Central memory CD4-positive, alpha-beta T cell (primary cell): ENCODE measurements around the gene CFAP251.

Experiments used
- DNase-seq: peaks from one replicate; pipeline ENCODE4 v3.0.0; 2022

Gene CFAP251

GRCh38 chr12:122006186-122006926, 88.0 kb downstream of the CFAP251 start:
- DNase-seq, result peak; percentile 22

GRCh38 chr12:122009741-122010140, 91.3 kb downstream of the CFAP251 start:
- DNase-seq, result no peak

DNA sequence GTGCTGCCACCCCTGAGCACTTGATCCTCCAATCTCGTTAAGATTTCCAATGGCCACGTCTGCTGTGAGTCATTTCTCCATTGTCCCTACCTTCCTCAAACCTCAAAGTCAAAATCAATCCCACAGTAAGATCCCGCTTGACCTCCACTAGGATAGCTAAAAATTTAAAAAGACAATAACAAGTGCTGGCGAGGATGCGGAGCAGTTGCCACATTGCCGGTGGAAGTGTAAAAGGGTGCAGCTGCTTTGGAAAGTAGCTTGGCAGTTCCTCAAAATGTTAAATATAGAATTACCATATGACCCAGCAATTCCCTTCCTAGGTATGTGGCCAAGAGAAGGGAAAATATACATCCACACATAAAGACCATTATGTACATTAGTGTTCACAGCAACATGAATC, 93.8 kb downstream of the CFAP251 start:
- DNase-seq, result no peak

- no peak for DNase-seq
These were observed 94.7 kb downstream of the CFAP251 start for GRCh38 chr12:122013136-122013535.

DNA sequence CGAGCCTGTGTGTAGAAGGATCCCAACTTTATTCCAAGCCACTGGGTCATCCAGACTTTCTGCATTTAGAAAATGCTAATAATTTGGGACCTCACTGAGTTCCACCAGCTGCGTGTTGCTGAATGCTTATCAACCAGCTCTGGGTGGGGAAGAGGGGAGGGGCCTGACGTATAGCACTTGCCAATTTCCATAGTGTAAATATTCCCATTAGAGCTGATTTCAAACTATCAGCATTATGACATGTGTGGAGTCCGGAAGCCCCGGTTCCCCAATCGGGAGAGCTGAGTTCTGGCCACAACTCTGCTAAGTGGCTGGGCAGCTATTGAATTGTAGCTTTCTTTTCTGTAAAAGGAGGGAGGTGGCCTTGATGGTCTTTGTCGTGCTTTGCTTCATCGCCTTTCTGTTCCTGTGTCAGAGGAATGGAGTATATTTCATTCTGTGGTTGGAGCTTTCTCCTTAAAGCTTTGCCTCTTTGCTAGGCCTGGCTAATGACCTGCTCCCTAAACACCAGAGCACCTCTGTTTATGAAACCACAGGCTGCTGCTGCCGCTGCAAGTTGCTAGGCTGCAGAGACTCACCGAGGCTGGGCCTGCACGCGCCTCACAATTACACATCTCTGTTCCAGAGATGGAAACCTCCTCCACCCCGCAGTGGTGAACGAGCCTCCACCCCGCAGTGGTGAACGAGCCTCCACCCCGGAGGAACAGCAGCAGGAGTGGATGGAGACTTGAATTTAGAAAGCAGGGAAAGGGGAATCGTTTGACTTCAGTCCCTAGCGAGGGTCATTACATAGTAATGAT, 95.6 kb downstream of the CFAP251 start:
- no peak for DNase-seq

GRCh38 chr12:122014781-122015180, 96.4 kb downstream of the CFAP251 start:
- no peak for DNase-seq

GRCh38 chr12:122018457-122018856, 100.1 kb downstream of the CFAP251 start:
- DNase-seq, result no peak

DNA sequence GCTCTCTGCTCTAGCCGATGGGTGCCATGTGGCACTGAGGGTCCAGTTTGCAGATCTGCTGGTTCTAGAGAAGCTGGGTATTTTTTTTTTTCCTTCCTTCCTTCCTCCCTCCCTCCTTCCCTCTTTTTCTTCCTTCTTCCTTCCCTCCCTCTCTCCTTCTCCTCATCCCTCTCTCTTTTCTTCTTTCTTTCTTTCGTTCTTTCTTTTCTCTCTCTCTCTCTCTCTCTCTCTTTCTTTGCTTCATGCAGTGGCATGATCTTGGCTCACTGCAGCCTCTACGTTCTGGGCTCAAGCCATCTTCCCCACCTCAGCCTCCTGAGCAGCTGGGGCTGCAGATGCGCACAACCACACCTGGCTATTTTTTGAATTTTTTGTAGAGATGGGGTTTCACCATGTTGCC, 100.5 kb downstream of the CFAP251 start:
- DNase-seq, result no peak

GRCh38 chr12:122020795-122021192, 102.4 kb downstream of the CFAP251 start:
- no peak for DNase-seq

- DNase-seq, result no peak
These were observed 102.9 kb downstream of the CFAP251 start for GRCh38 chr12:122021193-122021821.

GRCh38 chr12:122021822-122022392, 103.5 kb downstream of the CFAP251 start, which contains the start of gene BCL7A:
Gene BCL7A (plus strand): TSS chr12:122021884. CDS start chr12:122022092, 208 bp downstream.
- peak; percentile 50 for DNase-seq

GRCh38 chr12:122022393-122023338, 104.3 kb downstream of the CFAP251 start:
- peak; percentile 37 for DNase-seq

GRCh38 chr12:122023339-122024131, 105.1 kb downstream of the CFAP251 start:
- no peak for DNase-seq

DNA sequence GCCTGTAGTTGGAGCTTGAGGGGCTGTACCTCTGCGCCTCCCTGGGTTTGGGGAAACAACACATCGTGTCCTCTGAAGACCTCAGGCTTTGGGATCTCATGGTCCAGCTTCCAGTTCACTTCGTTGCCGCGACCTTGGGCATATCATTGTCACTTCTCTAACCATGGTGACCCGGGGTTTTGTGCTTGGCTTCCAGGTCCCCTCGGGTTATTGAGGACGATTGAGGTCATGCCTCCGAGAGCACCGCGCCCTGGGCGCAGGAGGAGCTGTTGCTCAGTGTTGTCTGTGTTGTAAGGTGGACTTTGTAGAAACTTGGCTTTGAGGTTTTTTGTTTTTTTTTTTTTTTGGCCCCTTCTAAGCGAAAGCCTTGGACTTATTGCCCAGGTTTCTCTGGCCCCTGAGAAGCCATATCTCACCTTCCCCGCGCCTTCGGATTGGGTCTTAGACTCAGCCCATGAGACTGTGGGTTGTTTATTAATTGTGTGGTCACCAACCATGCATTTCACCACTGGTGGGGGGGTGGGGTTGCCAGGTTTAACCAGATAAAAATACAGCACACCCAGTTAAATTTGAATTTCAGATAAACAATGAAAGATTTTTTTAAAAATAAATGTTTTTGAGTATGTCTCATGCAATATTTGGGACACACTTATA, 105.9 kb downstream of the CFAP251 start:
- DNase-seq, result no peak

DNA sequence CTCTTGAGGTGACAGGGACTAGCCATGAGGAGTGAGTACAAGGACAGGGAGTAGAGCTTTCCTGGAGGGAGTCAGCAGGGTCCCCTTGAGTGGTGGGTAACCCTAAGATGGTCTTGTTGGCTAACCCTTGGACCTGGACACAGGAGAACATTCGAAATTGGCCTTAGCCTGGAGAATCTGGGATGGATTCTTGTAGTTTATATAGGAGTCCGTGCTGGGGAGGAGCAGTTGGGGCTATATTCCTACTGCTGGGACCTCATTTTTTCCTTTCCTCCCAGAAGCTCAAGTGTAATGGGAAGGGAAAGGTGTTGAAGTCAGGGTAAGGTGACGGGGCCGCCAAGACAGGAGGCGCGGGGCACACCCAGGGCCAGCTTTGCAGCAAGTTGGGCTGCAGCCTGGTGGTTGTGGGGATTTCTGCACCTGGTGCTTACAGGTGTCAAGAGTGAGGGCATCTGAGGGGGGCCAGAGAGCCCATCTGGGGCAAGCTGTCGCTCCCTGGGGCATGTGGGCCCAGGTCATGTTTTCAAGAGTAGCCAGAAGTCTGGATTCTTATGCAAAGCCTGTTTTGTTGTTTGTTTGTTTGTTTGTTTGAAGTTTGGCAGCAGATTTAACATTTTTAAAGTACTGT, 108.4 kb downstream of the CFAP251 start:
- DNase-seq, result no peak

GRCh38 chr12:122028165-122028904, 109.9 kb downstream of the CFAP251 start:
- no peak for DNase-seq

DNA sequence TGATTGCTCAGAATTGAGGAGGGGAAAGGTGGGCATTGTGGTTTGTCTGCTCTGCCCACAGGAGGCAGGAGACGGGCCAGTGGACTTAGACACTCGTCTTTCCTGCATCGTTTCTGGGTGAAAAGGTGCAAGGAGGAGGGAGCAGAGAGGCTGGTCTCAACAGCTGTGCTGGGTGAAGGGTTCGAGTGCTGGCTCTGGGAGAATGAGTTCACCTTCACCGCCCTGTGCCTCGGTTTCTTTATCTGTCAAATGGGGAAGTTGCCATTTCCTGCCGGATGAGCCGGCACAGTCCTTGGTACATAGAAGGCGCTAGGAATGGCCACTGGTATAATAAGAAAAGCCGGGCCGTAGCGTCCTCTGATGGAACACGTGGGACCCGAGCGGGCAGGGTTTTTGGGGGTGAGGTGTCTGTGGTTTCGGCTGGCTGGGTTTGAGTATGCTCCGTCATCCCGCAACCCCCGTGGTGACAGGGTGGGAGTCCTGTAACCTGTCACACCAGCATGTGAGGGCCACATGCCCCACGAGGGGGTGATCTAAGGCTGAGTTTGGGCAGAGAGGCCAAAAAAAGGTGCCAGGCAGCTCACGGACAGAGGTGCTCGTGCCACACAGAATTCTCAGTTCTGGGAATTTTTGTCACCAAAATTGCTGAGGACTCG, 110.6 kb downstream of the CFAP251 start:
- no peak for DNase-seq

DNA sequence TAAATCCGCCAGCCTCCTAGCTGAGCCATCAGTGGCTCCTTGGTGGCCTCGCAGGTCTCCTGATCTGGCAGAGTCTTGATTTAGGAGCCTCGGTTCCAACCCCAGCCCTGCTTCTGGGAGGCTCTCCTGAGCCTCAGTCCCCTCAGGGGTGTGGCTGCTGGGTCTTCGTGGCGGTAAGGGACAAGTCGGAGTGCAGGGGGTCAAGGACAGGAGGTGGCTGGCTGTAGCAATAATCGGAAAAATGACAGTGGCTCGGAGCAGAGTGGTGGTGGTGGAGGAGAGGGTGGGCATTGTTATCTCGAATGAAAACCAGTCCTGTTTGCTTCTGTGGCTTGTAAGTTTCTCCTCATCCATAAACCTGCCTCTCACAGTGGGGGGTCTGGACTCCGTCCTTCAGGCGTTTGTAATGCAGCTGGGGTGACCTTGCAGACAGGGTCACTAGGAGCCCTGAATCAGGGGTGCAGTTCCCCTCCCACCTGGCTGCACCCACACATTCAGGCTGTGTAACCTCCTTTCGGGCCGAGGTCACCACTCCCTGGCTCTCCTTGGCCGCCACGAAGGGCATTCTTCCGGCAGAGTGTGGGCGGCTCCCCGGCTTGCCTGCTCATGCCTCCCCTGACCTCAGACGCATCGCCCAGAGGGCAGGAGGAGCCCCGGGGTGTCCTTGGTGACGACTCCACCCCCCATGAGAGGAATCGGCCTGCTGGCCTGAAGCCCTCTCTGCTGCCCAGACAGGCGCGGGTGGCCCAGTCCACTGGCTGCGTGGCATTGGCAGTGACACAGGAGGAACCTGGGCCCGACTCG, 111.4 kb downstream of the CFAP251 start:
- no peak for DNase-seq
